SW480 (cell line): ENCODE data around the gene MPST.
A peak's percentile ranks its signal among the peaks of the same experiment; 100 is the strongest.

ENCODE experiments used
- DNase-seq: peaks from one replicate; pipeline ENCODE4 v3.0.0-alpha.2; 2016; ENCODE audit warnings: low spot score

Gene MPST

DNA sequence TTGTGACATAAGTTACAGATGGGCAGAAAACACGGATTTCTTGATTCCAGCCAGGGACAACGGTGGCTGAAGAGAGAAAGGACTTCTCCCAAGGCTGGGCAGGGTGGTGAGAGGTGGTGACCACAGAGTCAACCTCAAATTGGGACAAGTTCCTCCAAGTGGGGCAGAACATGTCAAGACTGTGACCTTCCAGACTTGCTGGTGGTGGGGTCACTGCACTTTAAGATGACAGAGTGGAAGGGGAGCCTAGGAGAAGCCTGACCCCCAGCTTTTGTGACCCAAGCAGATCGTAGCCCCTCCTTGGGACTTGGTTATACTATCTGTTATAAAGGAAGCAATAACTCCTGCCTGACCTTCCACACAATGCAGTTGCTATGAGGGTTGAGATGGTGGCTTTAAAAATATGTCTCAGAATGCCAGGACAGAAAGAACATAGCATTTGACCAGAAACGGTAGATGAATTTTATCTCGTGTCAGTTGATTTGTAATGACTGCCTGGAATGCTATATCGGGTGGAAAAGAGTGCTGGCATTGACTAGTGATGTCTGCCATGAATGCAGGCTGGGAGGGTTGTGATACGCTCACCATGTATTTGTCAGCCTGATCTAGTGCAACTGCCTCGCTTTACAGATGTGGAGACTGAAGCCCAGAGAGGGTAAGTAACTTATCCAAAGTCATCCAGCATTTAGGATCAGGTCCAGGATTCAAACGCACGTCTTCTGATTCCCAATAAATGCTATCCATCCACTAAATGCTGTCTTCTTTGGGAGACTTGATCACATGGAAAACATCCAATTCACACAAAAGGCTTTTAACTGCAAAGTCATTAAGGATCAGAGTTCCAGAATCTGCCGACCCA is 18.6 kb upstream of the MPST start:
- no peak for DNase-seq

DNA sequence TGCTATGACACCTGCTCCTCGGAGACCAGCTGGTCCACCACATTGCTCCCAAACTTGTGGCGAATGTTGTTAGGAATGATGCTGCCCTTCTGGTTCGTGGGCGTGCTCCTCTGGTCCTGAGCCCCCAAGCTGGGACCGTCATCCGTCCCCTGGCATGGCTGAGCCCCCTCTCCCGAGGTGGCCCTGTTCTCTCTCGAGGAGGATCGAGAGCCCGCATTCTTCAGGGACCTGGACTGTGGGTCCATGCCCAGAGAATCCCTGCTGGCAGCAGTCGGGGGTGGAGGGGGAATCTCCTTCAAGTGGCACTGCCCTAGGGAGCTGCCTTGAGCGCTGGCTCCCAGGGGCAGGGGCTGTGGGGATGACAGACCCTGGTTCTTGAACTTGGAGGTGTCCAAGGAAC is 17.7 kb upstream of the MPST start:
- no peak for DNase-seq

DNA sequence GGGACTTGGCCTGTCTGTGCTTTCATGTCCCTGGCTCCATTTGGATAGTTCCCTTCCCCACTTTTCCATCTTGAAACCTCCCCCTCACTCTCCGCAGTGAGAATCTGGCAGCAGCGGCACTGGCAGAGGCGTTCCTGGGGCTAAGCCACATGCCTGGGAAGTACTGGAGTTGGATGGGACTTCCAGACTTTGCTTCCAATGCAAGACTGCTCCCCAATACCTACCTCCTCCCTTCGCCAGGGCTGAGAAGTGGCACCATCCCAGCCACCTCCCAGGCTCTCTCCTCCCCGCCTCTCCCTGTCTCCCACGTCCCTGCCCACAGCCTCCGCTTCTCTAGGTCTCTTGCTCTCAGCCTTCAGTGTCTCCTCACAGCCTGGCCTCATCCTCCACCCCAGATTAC is 16.9 kb upstream of the MPST start:
- DNase-seq = no peak

DNA sequence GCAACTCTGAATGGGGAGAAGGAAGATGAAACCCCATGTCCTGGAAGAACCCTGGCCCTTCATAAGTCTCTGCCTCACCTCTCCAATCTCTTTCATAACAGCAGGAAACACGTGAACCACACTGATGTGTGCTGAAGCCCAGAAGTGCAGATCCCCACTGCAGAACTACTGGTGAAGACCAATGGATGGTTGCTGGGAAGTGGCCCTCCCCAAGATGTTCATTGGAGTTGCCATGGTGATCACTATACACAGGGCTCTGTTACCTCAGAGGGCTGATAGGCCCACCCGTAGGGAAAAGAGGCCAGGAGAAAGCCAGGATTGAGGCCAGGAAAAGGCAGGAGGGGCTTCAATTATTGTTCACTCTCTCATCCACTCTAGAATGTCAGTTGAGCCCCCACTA is 11.9 kb upstream of the MPST start:
- DNase-seq = no peak

DNA sequence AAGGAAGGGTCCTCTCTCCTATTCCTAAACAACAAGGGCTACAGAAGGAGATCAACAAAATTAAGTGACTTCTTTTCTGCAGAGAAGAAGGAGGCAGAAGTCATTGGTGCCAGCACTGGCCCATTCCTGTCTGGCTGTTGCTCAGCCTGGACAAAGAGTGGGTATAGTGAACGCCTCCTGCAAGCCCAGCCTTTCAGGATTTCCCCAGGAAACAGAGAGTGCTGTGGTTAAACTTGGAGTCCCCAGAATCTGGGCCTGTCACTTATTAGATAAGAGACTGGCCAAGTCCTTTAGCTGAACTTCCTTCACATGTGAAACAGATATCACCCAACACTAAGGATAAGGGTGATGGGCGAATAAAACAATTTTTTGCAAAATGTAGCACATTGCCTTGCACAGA is 11.2 kb upstream of the MPST start:
- no peak for DNase-seq

DNA sequence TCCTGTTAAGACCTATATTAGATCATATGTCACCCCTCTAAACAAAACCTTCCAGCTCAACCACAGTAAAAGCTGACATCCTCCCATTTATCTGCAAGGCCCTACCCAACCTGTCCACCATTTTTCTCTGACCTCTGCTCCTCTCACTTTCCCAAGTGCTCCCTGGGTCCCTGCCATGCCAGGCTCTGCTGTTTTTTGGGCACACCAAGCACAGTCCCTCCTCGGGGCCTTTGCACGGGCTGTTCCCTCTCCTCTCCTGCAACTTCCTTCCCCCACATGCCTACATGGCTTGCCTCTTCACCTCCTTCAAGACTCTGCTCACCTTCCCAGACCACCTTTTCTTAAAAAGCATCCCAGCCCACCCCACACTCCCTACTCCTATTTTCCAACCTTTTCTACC is 10.1 kb upstream of the MPST start:
- no peak for DNase-seq

DNA sequence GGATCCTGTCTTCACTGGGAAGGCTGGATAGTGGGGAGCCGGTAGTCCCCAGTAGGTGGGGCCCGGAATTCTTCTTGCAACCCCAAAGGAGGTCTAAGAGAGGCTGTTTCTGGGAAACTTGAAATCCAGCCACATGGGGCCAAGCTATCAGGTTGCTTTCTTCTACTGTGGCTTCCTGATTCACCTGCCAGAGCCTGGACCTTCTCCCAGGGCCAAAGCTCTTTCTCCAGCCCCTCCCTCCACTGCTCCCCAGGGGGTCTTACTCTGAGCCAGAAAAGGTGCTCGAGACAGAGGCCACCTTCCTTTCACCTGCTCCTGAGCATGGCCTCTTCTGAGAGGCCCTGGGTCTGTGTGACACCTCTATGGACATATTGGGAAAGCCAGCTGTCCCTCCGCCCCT is 9.4 kb upstream of the MPST start:
- no peak for DNase-seq

DNA sequence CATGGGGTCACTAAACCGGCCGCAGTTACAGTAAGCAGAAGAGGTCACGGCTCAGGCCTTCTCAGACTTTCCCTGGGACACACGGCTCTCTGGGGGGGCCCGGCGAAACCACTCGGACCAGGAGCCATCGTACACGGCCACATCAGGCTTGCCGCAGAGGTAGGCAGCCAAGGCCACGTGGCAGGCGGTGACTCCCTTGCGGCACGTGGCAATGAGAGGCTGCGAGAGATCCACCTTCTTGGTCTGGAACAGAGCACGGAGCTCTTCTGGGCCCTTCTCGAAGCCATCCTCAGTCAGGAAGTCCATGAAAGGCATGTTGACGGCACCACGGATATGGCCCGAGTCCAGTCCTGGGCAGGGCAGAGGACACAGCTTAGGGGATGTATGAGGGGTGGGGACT is 8.6 kb upstream of the MPST start:
- no peak for DNase-seq

DNA sequence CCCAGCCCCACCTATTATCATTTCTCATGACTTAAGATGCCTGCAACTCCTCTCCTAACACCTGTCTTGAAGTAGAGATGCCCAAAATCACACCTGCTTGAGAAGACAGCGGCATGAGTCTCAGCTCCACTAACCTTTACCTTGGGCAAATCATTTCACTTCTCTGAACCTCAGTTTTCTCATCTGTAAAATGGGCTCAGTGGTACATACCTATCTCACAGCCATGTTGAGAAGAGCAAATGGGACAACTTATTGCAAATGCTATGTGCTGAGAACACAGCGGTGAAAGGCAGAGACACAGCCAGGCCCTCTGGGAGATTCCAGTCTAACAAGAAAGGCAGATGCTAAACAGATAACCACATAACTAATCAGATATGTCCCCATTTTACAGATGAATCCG is 8.1 kb upstream of the MPST start:
- no peak for DNase-seq

DNA sequence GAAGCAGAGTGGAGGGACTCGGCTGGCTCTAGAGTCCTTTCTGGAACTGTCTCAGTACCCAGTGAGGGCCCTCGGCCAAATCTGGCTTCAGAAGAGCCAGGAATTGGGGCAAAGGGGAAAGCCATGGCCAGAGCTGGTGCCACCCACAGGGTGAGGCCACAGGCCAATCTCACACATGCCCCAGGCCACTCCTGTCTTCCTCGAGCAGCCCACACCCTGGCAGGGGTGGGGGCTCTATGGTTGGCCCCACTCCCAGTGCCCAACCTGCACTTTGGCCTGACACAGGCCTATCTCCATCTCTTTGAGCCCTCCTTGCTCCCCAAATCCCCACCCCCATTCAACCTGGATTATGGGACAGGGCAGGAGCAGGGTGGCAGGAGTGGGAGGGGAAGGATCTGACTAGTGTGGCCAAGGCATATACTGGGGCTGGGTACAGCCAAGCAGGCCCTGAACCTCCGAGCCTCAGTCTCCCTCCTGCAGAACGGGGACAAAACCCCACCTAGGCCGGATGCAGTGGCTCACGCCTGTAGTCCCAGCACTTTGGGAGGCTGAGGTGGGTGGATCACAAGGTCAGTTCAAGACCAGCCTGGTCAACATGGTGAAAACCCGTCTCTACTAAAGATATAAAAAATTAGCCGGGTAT is 7.2 kb upstream of the MPST start:
- DNase-seq = no peak

DNA sequence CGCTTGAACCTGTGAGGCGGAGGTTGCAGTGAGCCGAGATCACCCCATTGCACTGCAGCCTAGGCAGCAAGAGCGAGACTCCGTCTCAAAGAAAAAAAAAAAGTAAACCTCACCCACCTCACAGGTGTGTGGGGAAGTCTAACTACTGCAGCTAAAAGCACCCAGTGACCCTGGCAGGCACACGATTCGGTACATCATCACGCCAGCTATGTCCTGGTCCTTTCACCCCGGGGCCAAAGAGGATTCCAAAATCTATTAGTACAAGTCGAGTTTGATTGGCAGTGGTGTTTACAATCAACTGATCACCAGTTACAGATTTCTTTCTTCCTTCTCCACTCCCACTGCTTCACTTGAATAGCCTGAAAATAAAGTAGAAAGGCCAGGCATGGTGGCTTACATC is 6.6 kb upstream of the MPST start:
- DNase-seq = no peak

DNA sequence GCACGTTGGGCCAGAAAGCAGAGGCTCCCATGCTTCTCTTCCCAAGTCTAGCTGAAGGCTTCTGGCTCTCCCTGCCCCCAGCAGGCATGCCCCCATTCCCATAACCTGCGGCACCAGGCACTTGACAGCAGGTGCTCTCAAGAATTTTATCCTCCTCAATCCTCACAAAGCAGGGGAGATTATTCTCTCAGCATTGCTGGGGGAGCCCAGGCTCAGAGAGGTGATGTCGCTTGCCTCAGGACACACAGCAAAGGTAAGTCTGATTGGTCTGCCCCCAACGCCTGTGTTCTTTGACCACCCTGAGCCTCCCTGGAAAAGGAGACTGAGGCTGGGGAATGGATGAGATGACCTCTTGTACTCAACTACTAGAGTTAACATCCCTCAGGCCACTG is 5.1 kb upstream of the MPST start:
- no peak for DNase-seq

DNA sequence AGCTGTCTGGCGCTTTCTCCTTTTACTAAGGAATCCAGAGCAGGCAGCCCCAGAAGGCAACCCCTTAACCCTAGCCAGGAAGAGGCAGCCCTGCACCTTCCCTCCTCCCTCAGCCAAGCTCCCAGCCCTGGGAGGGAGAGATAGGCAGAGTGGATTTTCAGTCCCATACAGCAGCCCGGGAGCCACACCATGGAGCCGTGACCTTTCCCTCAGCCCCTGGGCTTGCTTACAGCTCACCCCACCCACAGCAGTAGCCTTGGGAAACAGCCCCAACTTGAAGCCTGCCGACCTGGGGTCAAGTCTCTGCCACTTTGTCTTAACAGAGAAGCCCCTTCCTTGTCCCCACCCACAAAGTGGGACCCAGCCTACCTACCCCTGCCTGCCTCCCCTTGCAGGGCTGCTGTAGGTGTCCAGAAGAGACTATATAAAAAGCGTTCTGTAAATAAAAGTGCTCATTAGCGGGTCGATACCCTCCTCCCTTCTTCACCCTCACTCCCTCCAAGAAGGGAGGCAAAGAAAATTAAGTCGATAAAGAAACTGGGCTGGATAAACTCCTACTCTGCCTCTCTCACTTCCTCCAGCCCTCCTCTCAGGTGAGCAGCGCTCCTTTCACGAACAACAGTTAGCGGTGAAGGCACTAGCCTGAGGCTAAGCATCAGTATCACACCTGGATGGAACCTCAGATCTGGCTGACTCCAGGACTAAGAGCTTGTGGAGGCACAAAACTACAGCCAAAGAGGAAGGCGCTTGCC is 4.5 kb upstream of the MPST start:
- no peak for DNase-seq

DNA sequence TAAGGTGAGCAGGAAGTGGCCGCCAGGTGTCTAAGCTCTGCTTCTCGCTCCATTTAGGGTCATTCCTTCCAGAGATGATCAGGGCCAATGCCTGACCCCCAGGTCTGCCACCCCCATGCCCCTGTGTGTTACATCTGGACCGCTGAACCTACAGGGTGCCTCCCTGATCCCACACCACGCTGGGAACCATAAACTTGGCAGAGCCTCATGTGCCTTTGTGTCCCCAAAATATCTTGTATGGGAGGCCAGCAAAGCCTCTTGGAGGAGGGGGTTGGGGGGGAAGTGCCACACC is 4.0 kb upstream of the MPST start:
- no peak for DNase-seq

DNA sequence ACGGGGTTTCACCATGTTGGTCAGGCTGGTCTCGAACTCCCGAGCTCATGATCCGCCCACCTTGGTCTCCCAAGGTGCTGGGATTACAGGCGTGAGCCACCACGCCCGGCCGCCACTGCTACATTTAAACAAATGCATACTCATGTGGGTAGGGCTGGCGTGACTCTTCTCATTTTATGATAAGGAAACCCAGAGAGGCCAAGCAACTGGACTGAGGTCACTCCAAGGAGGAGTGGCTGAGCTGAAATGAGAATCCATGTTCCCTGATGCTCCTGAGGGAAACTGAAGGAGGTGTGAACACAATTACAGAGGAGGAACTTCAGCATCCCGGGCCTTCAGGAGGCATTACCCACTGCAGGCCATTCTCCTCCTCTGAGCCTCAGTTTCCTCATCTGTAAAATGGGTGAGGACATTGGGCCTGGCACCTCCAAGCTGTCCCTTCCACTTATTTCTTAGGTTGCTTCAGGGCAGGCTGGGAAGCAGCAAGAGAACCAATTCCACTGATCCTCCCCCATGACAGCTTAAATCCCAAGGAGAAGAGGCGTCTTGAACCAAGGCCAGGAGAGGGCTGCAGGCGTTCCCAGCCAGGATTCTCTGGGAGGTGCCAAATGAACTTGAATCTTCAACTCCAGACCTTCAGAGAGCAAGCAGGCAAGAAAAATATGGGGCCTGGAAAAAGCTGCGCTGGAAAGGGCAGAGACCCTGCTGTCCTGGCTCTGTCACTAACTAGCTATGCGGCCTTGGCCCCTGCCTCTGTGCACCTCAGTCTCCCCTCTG is 3.2 kb upstream of the MPST start:
- no peak for DNase-seq

DNA sequence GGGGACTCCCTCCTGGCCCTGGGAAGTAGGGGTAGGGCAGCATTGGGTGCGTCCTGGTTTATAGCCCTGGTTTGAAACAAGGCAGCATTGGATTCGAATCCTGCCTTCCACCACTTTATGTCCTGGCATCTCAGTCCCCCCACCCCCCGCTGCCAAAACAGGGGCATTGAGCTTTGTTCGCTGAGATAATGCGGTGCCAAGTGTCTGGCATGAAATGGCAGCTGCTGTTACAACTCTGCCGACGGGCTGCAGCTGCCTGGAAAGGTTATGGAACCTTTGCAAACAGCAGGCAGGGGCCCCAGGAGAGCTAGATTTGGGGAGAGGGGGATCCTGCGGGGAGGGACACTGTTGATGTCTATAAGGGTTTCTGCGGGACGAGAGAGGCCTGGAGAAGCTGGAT is 2.2 kb upstream of the MPST start:
- DNase-seq = no peak

DNA sequence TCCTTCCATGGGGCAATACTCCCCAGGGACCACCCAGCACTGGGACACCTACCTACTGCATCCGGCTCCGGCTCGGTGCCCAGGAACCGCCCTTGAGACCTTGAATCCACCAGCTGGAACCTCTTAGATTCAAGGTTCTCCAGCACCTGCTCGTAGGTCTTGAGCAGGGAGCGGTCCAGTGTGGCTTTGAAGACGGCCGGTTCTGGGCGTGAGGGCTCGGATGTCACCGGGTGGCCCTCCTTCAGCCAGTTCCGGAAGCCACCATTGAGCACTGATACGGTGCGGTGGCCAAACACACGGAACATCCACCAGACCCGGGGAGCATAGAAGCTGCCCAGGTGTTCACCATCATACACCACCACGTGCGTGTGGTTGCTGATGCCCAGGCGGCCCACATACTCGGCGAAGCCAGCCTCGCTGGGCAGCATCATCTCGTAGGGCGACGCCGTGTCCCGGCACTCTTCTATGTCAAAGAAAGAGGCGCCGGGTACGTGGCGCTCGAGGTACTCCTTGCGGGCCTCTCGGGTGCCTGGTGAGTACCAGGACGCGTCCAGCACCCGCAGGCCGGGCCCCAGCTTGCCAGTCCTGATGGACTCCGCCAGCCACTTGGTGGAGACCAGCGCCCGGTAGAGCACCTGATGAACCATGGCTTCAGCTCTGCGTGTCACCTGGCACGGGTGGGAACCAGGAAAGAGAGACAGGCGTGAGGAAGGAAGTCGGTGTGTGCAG is 1.3 kb upstream of the MPST start:
- no peak for DNase-seq

DNA sequence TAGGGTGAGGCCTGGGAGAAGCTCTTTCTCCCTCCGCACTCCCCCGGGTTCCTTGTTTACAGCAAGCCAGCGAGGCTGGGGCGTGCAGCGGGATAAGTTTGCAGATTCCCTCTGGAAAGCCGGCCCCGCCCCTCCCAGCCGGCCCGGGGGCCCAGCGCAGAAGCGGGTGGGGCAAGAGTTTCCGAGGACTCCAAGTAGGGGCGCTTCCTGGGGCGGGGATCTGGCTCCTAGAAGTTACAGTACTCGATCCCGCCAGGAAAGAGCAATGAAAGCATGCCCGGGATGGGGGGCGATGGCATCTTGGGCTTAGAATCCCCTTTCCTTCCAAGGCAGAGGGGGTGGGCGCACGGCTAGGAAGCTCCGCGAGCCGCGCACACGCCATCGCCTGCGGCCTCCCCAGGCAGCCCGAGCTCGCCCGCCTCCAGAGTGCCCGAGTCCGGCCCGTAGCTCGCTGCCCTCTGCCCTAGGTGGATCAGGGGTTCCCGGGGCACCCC is 680 bp upstream of the MPST start:
- DNase-seq = peak; percentile 19

DNA sequence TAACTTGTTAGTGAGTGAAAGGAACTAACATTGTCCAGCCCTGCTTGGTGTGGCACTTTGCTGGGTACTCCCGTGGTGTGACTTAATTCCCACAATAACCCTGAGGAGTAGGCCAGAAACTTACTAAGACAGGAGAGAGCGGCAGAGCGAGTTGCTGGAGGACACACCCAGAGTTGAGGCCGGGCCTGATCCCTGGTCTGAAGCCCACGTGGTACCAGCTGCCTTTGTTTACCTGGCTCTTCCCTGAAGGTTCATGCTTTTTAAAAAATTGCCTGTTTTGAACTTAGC is 594 bp downstream of the MPST start:
- DNase-seq = no peak

DNA sequence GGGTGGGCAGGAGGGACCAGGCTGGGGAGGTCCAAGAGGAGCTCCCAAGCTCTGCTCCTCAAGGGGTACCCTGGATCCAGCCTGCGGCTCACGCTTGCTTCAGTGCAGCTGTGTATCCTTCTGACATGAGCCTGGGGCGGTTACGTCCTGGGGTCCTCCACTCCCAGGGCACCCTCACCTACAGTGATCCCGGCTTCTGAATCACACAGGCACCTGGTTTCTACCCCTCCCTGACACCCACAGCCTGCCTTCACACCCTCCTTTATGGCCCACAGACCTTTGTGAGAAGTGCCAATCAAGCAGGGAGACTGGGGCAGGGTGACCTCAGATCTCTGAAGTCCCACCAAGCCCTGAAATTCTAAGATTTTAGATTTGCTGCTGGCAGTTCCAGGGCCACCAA is 1.5 kb downstream of the MPST start:
- no peak for DNase-seq

DNA sequence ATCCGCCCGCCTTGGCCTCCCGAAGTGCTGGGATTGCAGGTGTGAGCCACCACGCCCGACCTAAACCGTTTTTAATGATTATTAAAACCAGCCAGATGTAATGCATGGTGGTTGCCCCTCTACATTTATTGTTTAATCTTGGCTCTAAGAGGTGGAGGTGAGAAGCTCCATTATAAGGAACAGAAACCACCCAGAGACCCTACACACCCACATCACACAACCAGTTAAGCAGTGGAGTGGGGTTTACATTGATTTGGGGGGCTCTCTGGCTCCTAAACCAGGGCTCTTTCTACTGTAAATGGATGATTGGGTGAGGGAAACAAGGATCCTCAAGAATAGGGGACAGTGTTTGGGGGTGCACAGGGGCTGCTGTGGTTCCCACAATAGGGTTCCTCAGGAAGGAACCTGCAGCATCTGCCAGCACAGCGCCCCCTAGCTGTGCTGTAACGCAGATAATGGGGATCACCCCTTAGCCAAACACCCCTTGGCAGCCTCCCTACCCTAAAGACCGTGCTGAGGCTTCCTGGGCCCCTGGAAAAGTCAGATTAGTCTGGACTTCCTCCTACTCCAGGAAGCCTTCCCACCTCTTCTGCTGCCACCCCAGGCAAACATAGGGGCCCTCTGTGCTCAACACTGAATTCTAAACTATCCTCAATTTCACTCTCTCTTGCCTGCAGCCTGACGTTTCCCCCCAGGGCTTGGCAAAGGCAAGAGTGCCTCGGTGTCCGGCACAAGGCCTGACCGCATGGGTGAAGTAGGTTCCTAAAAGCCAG is 2.4 kb downstream of the MPST start:
- DNase-seq = no peak
